Measurements from ENCODE around the gene PPIP5K1. TPM values are rescaled to one million over a fixed set of nuclear protein-coding genes. Genes with fewer than 3 reads are reported as not detected.

The PPIP5K1 gene
- total RNA-seq, 1 experiment from 2014 or later, result 50.9 TPM

DNA sequence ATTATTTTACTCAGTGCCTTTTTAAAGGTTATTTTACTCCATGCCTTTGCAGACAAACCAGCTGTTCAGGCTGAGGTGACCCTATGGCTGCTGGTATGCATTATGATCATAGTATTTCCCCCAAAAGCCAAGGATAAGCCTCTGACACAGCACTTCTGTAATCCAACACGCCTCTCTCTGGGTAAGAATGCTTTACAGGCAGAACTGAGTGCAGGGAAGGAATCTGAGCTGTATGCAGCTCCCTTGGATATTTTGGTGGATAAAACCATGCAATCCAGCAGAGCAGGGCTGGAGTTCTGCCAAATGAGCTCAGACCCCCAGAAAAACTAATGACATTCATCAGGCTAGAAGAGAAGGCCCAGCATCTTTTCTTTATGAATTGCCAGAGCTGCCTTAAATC is 84.3 kb downstream of the PPIP5K1 start:
- Histone ChIP-seq H2AFZ (no peak overlapping the region), H3K4me1 (replicated peaks; ENCODE audit: insufficient read depth) (no peaks in the 10 kb centered on the region), H3K36me3 (ENCODE audit: low read depth) (no peaks in the 10 kb centered on the region), H4K20me1 (ENCODE audit: insufficient read depth) (no peaks in the 10 kb centered on the region), H3K4me3 (no peak overlapping the region), H3K4me2 (no peak overlapping the region), H3K27ac (no peak overlapping the region), H3K79me2 (ENCODE audit: low read depth) (no peaks in the 10 kb centered on the region), H3K27me3 (ENCODE audit: insufficient read depth, low read depth) (no peaks in the 10 kb centered on the region), H3F3A (ENCODE audit: insufficient read depth, low read depth) (no peaks in the 10 kb centered on the region), H3K9me3 (ENCODE audit: insufficient read depth, low read depth) (no peaks in the 10 kb centered on the region), H3K9me2 (ENCODE audit: insufficient read depth) (no peaks in the 10 kb centered on the region)
- intact Hi-C loops (cut with micrococcal nuclease; ENCODE audit: unreplicated experiment), result no loop called here
- no TSS peak for BruUV-seq (replicated peaks)
- DNase-seq, result no peak
- ChIA-PET POLR2A (ENCODE audit: unreplicated experiment) (interaction anchor here (0.6 to 0.7 kb wide), 4 partner anchors 11 to 125 kb away, joined by 3 to 19 read pairs (median 4); partner anchors contain the start of gene TP53BP1), CTCF (no interaction called here)
- TF ChIP-seq EZH2 (IDR thresholded peaks at IDR 0.05; ENCODE audit: low read depth), result no peak
- no peak for TF ChIP-seq CTCF (conservative IDR thresholded peaks at IDR 0.05)

DNA sequence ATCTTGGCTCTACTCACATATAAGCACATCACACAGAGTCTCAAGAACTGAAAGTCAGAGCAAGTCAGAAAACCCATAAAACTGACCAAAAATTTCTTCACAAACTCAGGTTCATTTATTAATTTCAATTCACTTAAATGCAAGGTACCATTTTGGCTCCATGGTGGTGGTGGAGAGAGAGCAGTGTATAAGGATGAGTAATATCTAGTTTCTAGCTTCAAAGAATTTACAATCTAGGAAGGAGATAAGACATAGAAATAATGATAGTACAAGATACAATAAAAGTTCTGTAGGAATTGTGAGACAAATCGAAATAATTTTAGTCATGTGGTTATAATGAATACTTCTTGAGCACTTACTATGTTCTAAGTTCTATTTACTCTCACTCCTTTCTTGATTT is 90.4 kb downstream of the PPIP5K1 start:
- H3F3A ChIP-seq (ENCODE audit: insufficient read depth, low read depth), result no peaks in the 10 kb centered on the region
- H3K27ac ChIP-seq, result no peak overlapping the region
- no peaks in the 10 kb centered on the region for H3K4me1 ChIP-seq (replicated peaks; ENCODE audit: insufficient read depth)
- no peaks in the 10 kb centered on the region for H3K9me2 ChIP-seq (ENCODE audit: insufficient read depth)
- DNase-seq, result no peak
- H3K4me2 ChIP-seq, result no peak overlapping the region
- H3K36me3 ChIP-seq (ENCODE audit: low read depth), result no peaks in the 10 kb centered on the region
- no peak for TF ChIP-seq CTCF (conservative IDR thresholded peaks at IDR 0.05)
- TF ChIP-seq EZH2 (IDR thresholded peaks at IDR 0.05; ENCODE audit: low read depth), result no peak
- intact Hi-C loops (cut with micrococcal nuclease; ENCODE audit: unreplicated experiment), result no loop called here
- no peaks in the 10 kb centered on the region for H3K27me3 ChIP-seq (ENCODE audit: insufficient read depth, low read depth)
- no peaks in the 10 kb centered on the region for H3K79me2 ChIP-seq (ENCODE audit: low read depth)
- no peaks in the 10 kb centered on the region for H3K9me3 ChIP-seq (ENCODE audit: insufficient read depth, low read depth)
- no peaks in the 10 kb centered on the region for H4K20me1 ChIP-seq (ENCODE audit: insufficient read depth)
- POLR2A ChIA-PET (ENCODE audit: unreplicated experiment), result no interaction called here
- BruUV-seq (replicated peaks), result no TSS peak
- no peak overlapping the region for H3K4me3 ChIP-seq
- CTCF ChIA-PET, result interaction anchor here (0.6 kb wide), 1 partner anchor 83 kb away, joined by 3 read pairs; no protein-coding TSS in a partner anchor
- H2AFZ ChIP-seq, result no peak overlapping the region

GRCh38 chr15:43498990-43499389 is 91.0 kb downstream of the PPIP5K1 start:
- ChIA-PET CTCF (no interaction called here), POLR2A (ENCODE audit: unreplicated experiment) (no interaction called here)
- H3K4me2 ChIP-seq, result no peak overlapping the region
- no TSS peak for BruUV-seq (replicated peaks)
- H4K20me1 ChIP-seq (ENCODE audit: insufficient read depth), result no peaks in the 10 kb centered on the region
- intact Hi-C loops (cut with micrococcal nuclease; ENCODE audit: unreplicated experiment), result no loop called here
- H3K9me3 ChIP-seq (ENCODE audit: insufficient read depth, low read depth), result no peaks in the 10 kb centered on the region
- no peak overlapping the region for H3K4me3 ChIP-seq
- no peaks in the 10 kb centered on the region for H3F3A ChIP-seq (ENCODE audit: insufficient read depth, low read depth)
- H3K27me3 ChIP-seq (ENCODE audit: insufficient read depth, low read depth), result no peaks in the 10 kb centered on the region
- TF ChIP-seq EZH2 (IDR thresholded peaks at IDR 0.05; ENCODE audit: low read depth) (no peak), CTCF (conservative IDR thresholded peaks at IDR 0.05) (no peak)
- no peaks in the 10 kb centered on the region for H3K36me3 ChIP-seq (ENCODE audit: low read depth)
- H3K79me2 ChIP-seq (ENCODE audit: low read depth), result no peaks in the 10 kb centered on the region
- no peaks in the 10 kb centered on the region for H3K4me1 ChIP-seq (replicated peaks; ENCODE audit: insufficient read depth)
- H2AFZ ChIP-seq, result no peak overlapping the region
- no peak for DNase-seq
- no peak overlapping the region for H3K27ac ChIP-seq
- no peaks in the 10 kb centered on the region for H3K9me2 ChIP-seq (ENCODE audit: insufficient read depth)
